Activated naive CD8-positive, alpha-beta T cell treated with anti-CD3 and anti-CD28 coated beads for 36 hours (primary cell): ENCODE measurements around the gene WDR31. TPM values are rescaled to one million over a fixed set of nuclear protein-coding genes. Genes with fewer than 3 reads are reported as not detected.
"Not testable (repeated sequence)": the region's sequence is repeated elsewhere in the genome, so short reads cannot be mapped to it uniquely, and the experiment has no call there.

Experiments
- DNase-seq: peaks from one replicate; pipeline ENCODE4 v3.0.0; 2021
- H3K27ac Mint-ChIP-seq: one replicate; pipeline ENCODE4 v1.8.0; 2022; ENCODE audit warnings: mild to moderate bottlenecking, moderate library complexity, mixed read lengths
- H3K27me3 Mint-ChIP-seq: one replicate; pipeline ENCODE4 v1.8.0; 2022; ENCODE audit warnings: mild to moderate bottlenecking, mixed read lengths
- H3K36me3 Mint-ChIP-seq: one replicate; pipeline ENCODE4 v1.8.0; 2021; ENCODE audit warnings: mild to moderate bottlenecking, mixed read lengths
- H3K4me1 Mint-ChIP-seq: one replicate; pipeline ENCODE4 v1.8.0; 2021; ENCODE audit warnings: mixed read lengths
- H3K4me3 Mint-ChIP-seq: one replicate; pipeline ENCODE4 v1.8.0; 2022; ENCODE audit warnings: mild to moderate bottlenecking, moderate library complexity, mixed read lengths
- H3K9me3 Mint-ChIP-seq: one replicate; pipeline ENCODE4 v1.8.0; 2022; ENCODE audit warnings: mixed read lengths
- total RNA-seq, 2 experiments: library from RNA; stranded (reverse); gene quantifications; one replicate each; pipeline ENCODE4 v1.2.3, GENCODE V29; 2021

The WDR31 gene
- total RNA-seq, 2 experiments from 2014 or later, result 2.4 to 2.9 TPM

DNA sequence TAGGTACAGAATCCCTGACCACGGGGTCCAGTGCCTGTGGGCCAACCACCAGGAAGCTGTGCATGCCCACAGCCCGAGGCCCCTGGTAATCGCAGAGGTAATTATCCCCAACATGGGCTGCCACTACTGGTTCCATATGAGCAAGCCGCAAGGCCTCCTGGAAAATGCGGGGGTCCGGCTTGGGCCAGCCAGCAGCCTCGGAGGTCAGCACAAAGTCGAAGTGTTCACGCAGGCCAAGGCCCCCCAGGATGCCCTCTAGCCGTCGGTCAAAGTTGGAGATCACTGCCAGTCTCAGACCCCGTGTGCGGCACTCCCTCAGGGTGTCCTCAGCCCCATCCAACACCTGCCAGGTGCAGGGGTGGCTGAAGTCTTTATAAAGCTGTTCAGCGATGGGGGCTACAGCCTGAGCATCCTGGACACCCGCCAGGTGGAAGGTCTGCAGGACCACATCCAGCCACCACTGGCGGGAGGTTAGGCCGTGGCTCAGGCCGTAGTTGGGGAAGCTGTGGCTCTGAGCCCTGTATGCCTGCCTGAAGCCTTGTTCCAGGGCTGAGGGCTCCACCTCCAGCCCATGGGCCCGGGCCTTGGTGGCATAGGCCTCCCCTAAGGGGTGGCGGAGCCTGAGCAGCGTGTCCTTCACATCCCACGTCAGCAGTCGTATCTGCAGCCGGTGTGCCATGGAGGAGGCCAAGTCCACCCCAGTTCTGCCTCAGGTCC, 33.8 kb upstream of the WDR31 start:
- peak overlapping the region; percentile 8 for H3K27ac Mint-ChIP-seq
- peaks cover 8% of the 10 kb centered on the region for H3K36me3 Mint-ChIP-seq
- peaks cover 14% of the 10 kb centered on the region for H3K4me1 Mint-ChIP-seq
- no peak overlapping the region for H3K4me3 Mint-ChIP-seq
- DNase-seq, result no peak
- H3K27me3 Mint-ChIP-seq, result no peaks in the 10 kb centered on the region
- H3K9me3 Mint-ChIP-seq, result no peaks in the 10 kb centered on the region

DNA sequence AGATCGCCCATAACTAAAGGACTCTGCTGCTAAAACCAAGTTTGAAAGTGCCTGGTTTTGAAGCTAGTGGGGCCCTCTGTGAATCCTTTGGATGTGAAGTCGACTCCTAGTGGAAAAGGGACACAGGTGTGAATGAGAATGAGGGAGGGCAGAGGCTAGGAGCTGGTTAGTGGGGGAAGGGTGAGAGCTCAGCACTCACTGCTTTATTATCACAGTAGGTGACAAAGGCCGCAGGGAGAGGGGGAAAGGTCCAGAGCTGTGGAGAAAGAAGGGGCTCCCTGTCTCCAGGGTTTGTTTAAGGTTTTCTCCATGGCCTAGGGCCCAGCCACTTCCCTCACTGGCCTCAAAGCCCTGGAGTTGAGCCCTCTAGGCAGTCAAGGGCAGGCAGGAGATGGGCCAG, 33.2 kb upstream of the WDR31 start:
- no peaks in the 10 kb centered on the region for H3K27me3 Mint-ChIP-seq
- no peak overlapping the region for H3K4me3 Mint-ChIP-seq
- H3K27ac Mint-ChIP-seq, result no peak overlapping the region
- DNase-seq, result no peak
- H3K4me1 Mint-ChIP-seq, result peaks cover 14% of the 10 kb centered on the region
- H3K9me3 Mint-ChIP-seq, result no peaks in the 10 kb centered on the region
- H3K36me3 Mint-ChIP-seq, result peaks cover 8% of the 10 kb centered on the region

DNA sequence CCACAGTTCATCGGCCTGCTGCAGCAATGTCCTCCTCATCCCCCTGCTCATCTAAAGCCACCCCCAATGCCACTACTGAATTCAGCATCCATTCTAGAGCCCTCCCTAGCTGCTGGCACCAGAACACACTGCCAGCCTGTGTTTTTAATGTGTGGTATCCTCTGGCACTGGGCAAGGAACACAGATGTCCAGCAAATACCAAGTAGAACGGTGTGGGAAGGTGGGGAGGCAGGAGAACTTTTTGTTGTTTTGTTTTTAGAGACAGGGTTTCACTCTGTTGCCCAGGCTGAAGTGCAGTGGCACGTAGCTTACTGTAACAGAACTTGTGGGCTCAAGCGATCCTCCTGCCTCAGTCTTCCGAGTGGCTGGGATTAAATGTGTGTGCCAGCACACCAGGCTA, 32.0 kb upstream of the WDR31 start:
- H3K36me3 Mint-ChIP-seq, result peaks cover 8% of the 10 kb centered on the region
- H3K27me3 Mint-ChIP-seq, result no peaks in the 10 kb centered on the region
- peaks cover 14% of the 10 kb centered on the region for H3K4me1 Mint-ChIP-seq
- no peak overlapping the region for H3K4me3 Mint-ChIP-seq
- no peak overlapping the region for H3K27ac Mint-ChIP-seq
- no peak for DNase-seq
- H3K9me3 Mint-ChIP-seq, result no peaks in the 10 kb centered on the region

DNA sequence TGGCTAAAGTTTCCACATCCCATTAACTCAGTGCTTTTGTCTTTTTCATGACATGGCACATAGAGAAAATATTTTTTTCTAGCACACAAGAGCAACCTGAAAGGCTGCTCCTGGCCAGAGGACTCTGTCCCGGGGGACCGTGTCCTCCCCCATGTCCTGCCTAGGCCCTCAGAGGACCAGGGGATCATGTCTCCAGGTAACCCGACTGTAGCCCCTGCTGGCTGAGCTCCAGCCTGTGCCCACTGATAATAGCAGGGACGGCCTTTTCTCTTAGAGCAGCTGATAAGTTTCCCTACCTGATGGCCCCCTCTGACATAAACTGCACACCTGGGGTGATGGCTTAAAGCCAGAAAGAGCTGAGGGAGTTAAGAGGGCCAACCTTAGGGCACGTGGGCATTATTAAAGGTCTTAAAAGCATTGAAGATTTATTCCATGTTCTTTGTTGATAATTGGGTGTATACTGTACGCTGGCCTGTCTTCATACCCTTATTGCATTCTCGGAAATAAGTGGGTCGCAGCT, 30.8 kb upstream of the WDR31 start:
- no peak overlapping the region for H3K4me3 Mint-ChIP-seq
- H3K4me1 Mint-ChIP-seq, result peaks cover 12% of the 10 kb centered on the region
- H3K9me3 Mint-ChIP-seq, result no peaks in the 10 kb centered on the region
- no peak overlapping the region for H3K27ac Mint-ChIP-seq
- H3K27me3 Mint-ChIP-seq, result no peaks in the 10 kb centered on the region
- DNase-seq, result no peak
- peaks cover 8% of the 10 kb centered on the region for H3K36me3 Mint-ChIP-seq

DNA sequence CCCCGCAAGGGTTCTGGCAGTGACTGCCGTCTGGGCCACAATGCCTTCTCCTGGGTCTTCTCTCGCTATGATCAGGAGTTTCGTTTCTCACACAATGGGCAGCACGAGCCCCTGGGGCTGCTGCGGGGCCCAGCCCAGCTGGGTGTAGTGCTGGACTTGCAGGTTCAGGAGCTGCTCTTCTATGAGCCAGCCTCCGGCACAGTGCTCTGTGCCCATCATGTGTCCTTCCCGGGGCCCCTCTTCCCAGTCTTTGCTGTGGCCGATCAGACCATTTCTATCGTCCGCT, 29.7 kb upstream of the WDR31 start:
- Mint-ChIP-seq H3K27me3 (no peaks in the 10 kb centered on the region), H3K27ac (no peak overlapping the region), H3K9me3 (no peaks in the 10 kb centered on the region), H3K4me1 (peaks cover 2% of the 10 kb centered on the region), H3K36me3 (peaks cover under 1% of the 10 kb centered on the region), H3K4me3 (no peak overlapping the region)
- DNase-seq, result no peak

DNA sequence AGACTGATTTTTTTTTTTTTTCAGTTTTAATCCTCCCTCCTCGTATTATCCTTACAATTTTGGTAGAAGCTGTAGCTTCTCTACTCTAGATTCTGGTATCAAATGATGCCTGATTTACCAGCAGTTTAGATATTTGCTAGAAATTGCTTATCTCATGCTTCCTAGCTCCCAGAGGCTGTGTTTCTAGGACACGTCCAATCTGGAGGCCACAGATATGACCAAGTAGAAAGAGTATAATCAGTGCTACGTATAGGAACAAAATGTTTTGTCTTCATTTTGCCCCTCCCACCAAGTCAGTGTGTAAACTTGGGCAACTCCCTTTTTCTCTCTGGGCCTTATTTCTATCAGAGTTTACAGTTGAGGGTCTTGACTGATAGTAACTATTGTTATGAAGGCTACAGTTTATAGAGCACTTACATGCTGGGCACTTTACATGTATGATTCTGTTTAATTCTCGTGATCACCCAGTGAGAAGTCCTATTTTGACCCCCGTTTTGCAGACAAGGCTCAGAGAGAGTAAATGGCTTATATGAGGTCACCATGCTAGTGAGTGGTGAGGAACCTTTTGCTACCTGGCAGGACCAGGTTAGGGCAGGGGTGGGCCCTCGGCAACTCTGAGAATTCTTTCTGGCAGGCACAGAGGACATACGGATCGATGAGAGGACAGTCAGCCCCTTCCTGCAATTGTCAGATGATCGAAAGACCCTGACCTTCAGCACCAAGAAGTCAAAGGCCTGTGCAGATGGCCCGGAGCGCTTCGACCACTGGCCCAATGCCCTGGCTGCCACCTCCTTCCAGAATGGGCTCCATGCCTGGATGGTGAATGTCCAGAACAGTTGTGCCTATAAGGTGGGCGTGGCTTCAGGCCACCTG, 29.1 kb upstream of the WDR31 start:
- DNase-seq, result no peak
- Mint-ChIP-seq H3K9me3 (no peaks in the 10 kb centered on the region), H3K4me1 (no peaks in the 10 kb centered on the region), H3K4me3 (no peak overlapping the region), H3K36me3 (no peaks in the 10 kb centered on the region), H3K27me3 (no peaks in the 10 kb centered on the region), H3K27ac (no peak overlapping the region)

DNA sequence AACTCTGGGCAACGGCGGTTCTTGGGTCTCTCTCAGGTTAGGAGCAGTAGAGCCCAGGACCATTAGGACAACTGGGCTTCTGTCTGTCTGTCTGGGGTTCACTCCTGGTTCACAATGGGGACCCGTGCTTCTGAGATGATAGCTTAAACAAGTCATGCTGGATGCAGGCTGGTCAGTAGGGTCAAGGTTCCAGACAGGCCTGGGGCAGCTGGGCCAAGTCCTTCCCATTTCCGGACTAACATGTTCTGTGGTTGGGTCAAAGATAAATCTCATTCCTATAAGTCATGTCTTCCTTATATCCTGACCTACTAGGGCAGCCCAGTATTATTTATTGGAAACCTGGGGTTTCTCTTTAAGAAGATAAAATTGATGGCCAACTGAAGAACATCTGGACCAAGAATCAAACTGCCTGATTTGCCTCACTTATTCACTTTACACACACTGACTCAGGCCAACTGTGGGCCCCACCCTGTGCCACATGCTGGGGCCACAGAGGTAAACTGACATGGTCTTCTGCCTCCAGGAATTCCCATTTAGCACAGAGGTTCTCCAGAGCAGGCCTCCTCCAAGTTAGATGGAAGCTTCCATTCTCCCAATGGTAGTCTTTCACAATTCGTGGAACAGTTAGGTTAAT, 28.4 kb upstream of the WDR31 start:
- Mint-ChIP-seq H3K36me3 (no peaks in the 10 kb centered on the region), H3K27me3 (no peaks in the 10 kb centered on the region), H3K27ac (no peak overlapping the region), H3K4me3 (no peak overlapping the region), H3K4me1 (no peaks in the 10 kb centered on the region), H3K9me3 (no peaks in the 10 kb centered on the region)
- no peak for DNase-seq

DNA sequence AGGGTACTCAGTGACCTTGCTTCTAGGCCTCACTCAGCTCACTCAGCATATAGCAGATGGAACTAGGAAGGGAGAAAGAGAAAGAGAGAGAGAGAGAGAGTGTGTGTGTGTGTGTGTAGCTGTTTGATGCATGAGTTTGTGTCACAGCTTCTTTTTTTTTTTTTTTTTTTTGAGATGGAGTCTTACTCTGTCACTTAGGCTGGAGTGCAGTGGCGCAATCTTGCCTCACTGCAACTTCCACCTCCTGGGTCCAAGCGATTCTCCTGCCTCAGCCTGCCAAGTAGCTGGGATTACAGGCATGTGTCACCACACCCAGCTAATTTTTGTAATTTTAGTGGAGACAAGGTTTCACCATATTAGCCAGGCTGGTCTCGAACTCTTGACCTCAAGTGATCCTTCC, 25.6 kb upstream of the WDR31 start:
- H3K27me3 Mint-ChIP-seq, H3K9me3 Mint-ChIP-seq, H3K36me3 Mint-ChIP-seq, H3K4me3 Mint-ChIP-seq, H3K4me1 Mint-ChIP-seq, DNase-seq, H3K27ac Mint-ChIP-seq: not testable (repeated sequence)

DNA sequence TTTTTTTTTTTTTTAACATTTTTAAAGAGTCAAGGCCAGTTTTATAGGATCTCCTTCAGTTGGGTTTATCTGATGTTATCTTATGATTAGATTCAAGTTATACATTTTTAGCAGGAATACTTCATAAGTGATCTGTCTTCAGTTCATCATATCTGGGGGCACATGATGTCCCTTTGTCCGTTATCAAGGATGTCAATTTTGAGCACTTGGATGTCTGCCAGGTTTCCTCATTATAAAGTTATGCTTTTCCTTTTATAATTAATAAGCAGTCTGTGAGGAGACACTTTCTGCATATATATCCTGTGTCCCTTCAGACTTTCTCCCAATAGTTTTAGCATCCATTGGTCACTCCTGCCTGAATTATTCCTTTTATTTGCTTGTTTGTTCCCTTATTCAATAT, 24.9 kb upstream of the WDR31 start:
- Mint-ChIP-seq H3K9me3 (no peaks in the 10 kb centered on the region), H3K4me3 (no peak overlapping the region), H3K27me3 (no peaks in the 10 kb centered on the region), H3K4me1 (peaks cover 7% of the 10 kb centered on the region), H3K36me3 (no peaks in the 10 kb centered on the region), H3K27ac (no peak overlapping the region)
- no peak for DNase-seq

DNA sequence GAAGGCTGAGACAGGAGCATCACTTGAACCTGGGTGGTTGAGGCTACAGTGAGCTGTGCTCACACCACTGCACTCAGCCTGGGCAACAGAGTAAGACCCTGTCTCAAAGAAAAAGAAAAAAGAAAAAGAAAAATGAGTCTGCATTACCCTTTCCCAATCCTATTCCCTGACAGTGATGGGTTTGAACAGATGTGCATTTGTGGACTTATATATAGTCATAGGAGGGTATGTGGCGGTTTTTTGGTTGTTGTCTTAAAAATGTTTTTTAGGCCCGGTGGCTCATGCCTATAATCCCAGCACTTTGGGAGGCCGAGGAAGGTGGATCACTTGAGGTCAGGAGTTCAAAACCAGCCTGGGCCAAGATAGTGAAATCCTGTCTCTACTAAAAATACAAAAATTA, 23.3 kb upstream of the WDR31 start:
- Mint-ChIP-seq H3K4me3 (no peak overlapping the region), H3K27me3 (no peaks in the 10 kb centered on the region), H3K9me3 (no peaks in the 10 kb centered on the region), H3K27ac (no peak overlapping the region), H3K36me3 (peaks cover 2% of the 10 kb centered on the region), H3K4me1 (peaks cover 7% of the 10 kb centered on the region)
- no peak for DNase-seq

DNA sequence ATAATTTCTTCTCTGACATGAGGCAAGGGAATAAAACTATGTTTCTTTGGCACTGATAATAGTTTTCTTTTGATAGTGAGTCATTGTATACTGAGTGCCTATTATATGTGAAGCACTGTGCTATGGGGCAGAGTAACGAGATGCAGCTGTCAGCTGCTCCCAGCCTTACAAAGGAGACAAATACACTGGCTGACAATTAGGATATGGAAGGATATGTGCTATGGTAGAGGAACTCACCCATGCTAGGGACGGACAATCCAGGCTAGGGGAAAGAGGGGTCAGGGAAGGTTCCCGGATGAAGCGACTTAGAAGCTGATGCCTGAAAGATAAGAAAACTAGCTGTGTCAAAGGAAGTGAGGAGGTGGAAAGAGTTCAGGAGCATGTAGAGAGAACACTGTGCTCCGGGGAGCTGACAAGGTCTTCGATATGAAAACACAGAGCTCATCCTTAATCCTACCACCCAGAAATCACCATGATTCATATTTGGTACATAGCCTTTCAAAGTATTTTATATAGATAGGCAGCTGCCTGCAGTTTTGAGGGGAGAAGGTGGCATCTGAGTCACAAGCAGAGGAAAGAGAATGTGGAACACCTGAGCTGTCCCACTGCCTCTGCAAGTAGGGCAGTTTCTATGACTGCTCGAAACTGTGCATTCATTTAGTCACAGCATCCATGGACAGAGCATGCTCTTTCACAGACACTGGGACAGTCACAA, 21.4 kb upstream of the WDR31 start:
- H3K4me3 Mint-ChIP-seq, result no peak overlapping the region
- no peaks in the 10 kb centered on the region for H3K9me3 Mint-ChIP-seq
- DNase-seq, result no peak
- H3K4me1 Mint-ChIP-seq, result peaks cover 7% of the 10 kb centered on the region
- H3K27me3 Mint-ChIP-seq, result no peaks in the 10 kb centered on the region
- H3K36me3 Mint-ChIP-seq, result peaks cover 2% of the 10 kb centered on the region
- H3K27ac Mint-ChIP-seq, result no peak overlapping the region

DNA sequence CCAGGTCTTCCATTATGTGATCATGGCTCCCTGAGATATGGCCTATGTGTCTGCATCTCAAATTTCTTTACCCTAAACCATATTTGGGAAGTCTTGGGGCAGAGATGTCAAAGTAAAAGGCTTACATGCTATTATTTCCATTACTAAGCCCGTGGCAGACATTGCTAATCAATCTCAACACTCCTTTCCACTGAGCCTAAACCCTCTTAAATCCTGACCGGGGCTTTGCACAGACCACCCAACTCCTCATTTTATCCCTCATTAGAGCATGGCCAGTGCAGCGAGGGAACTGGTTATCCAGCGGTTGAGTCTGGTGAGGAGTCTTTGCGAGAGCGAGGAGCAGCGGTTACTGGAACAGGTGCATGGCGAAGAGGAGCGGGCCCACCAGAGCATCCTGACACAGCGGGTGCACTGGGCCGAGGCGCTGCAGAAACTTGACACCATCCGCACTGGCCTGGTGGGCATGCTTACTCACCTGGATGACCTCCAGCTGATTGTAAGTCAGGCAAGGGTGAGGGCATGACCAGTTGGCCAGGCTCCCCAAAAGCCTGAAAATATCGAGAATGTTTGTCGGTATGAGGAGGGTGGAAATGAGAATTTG, 20.3 kb upstream of the WDR31 start:
- Mint-ChIP-seq H3K27ac (no peak overlapping the region), H3K4me1 (peaks cover 7% of the 10 kb centered on the region), H3K36me3 (peaks cover 2% of the 10 kb centered on the region), H3K27me3 (no peaks in the 10 kb centered on the region), H3K4me3 (no peak overlapping the region), H3K9me3 (no peaks in the 10 kb centered on the region)
- no peak for DNase-seq

DNA sequence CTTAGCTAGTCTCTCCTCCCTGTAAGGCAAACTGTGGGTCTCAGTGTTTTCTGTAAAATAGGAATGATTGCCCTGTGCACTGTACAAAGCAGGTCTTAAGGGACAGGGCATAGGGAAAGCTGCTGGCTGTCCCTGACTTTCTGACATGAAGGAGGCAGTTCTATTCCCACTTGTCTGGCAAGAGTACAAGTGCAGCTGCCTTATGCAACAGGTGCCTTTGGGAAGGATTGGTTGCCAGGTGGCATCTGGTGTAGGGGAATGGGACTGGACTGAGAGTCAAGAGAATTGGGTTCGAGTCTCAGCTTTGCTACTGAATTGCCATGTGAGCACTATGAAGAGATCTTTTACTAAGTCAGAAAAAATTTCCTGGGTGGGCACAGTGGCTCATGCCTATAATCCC, 19.3 kb upstream of the WDR31 start:
- Mint-ChIP-seq H3K36me3 (peaks cover 2% of the 10 kb centered on the region), H3K27ac (no peak overlapping the region), H3K4me3 (no peak overlapping the region), H3K4me1 (peaks cover 7% of the 10 kb centered on the region), H3K27me3 (no peaks in the 10 kb centered on the region), H3K9me3 (no peaks in the 10 kb centered on the region)
- DNase-seq, result no peak

DNA sequence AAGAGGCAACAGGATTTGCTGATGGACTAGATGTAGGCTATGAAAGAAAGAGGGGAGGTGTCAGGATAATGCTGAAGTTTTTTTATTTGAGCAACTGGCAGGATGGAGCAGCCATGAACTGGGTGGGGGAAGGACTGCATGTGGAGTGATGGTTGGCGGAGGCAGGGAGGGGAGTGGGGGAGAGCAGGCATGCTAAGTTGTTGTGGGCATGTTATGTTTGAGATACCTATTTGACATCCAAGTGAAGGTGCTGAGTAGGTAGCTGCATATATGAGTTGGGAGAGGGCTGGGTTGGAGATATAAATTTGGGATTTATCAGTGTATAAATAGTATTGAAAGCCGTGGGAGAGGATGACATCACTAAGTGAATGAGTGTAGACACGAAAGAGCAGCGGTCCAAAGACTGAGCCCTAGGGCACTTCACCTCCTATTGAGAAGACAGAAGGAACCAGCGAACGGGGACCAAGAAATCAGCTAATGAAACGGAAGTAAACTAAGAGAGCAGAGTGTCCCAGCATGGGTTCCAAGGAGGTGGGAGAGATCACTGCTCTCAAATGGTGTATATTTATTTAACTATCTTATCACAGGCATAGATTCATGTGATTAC, 16.7 kb upstream of the WDR31 start:
- Mint-ChIP-seq H3K27ac (no peak overlapping the region), H3K4me3 (no peak overlapping the region), H3K27me3 (peaks cover 4% of the 10 kb centered on the region), H3K9me3 (no peaks in the 10 kb centered on the region), H3K36me3 (peaks cover 6% of the 10 kb centered on the region), H3K4me1 (peaks cover 16% of the 10 kb centered on the region)
- no peak for DNase-seq
